ENCODE measurements around the gene PBX1. TPM values are rescaled to one million over a fixed set of nuclear protein-coding genes. Genes with fewer than 3 reads are reported as not detected.
"Not testable (repeated sequence)": the region's sequence is repeated elsewhere in the genome, so short reads cannot be mapped to it uniquely, and the experiment has no call there.

The PBX1 gene
- total RNA-seq, 1 experiment from 2014 or later, result 0.06 TPM

GRCh38 chr1:164589408-164589807 is 30.4 kb downstream of the PBX1 start:
- no peak for DNase-seq (ENCODE audit: low read depth)

GRCh38 chr1:164589961-164590507 is 31.1 kb downstream of the PBX1 start:
- no peak for DNase-seq (ENCODE audit: low read depth)

GRCh38 chr1:164590592-164590991 is 31.6 kb downstream of the PBX1 start:
- DNase-seq (ENCODE audit: low read depth), result no peak

- no peak for DNase-seq (ENCODE audit: low read depth)
Measured at GRCh38 chr1:164591858-164592257, 32.9 kb downstream of the PBX1 start.

GRCh38 chr1:164592634-164593033 is 33.6 kb downstream of the PBX1 start:
- DNase-seq (ENCODE audit: low read depth), result no peak

- DNase-seq (ENCODE audit: low read depth), result no peak
Measured at GRCh38 chr1:164595212-164595611, 36.2 kb downstream of the PBX1 start.

- no peak for DNase-seq (ENCODE audit: low read depth)
Measured at GRCh38 chr1:164596172-164596571, 37.2 kb downstream of the PBX1 start.

GRCh38 chr1:164598719-164599118 is 39.7 kb downstream of the PBX1 start:
- DNase-seq (ENCODE audit: low read depth), result no peak

- no peak for DNase-seq (ENCODE audit: low read depth)
Measured at GRCh38 chr1:164599272-164599671, 40.3 kb downstream of the PBX1 start.

- DNase-seq (ENCODE audit: low read depth), result no peak
Measured at GRCh38 chr1:164601399-164602100, 42.6 kb downstream of the PBX1 start.

GRCh38 chr1:164602101-164602422 is 43.1 kb downstream of the PBX1 start:
- DNase-seq (ENCODE audit: low read depth), result no peak

GRCh38 chr1:164602480-164603093 is 43.6 kb downstream of the PBX1 start:
- no peak for DNase-seq (ENCODE audit: low read depth)

- DNase-seq (ENCODE audit: low read depth), result not testable (repeated sequence)
Measured at GRCh38 chr1:164603805-164604204, 44.8 kb downstream of the PBX1 start.

- DNase-seq (ENCODE audit: low read depth), result no peak
Measured at GRCh38 chr1:164604541-164604940, 45.6 kb downstream of the PBX1 start.

- DNase-seq (ENCODE audit: low read depth), result no peak
Measured at GRCh38 chr1:164605254-164606091, 46.5 kb downstream of the PBX1 start.

- DNase-seq (ENCODE audit: low read depth), result no peak
Measured at GRCh38 chr1:164607351-164607750, 48.4 kb downstream of the PBX1 start.

- no peak for DNase-seq (ENCODE audit: low read depth)
Measured at GRCh38 chr1:164608651-164609057, 49.7 kb downstream of the PBX1 start.

GRCh38 chr1:164609089-164609488 is 50.1 kb downstream of the PBX1 start:
- no peak for DNase-seq (ENCODE audit: low read depth)

GRCh38 chr1:164610538-164611222 is 51.7 kb downstream of the PBX1 start:
- no peak for DNase-seq (ENCODE audit: low read depth)

- DNase-seq (ENCODE audit: low read depth), result peak; percentile 80
Measured at GRCh38 chr1:164611754-164612642, 53.0 kb downstream of the PBX1 start.

All from HT1080 (cell line).